NCI-H82 treated with DMSO at 0.1 percent for 48 hours (cell line): Measurements from ENCODE around the gene SPCS1.
"Not testable (repeated sequence)": the region's sequence is repeated elsewhere in the genome, so short reads cannot be mapped to it uniquely, and the experiment has no call there.

Experiments
- DNase-seq: peaks from one replicate; lab custom pipeline; 2025; ENCODE audit not compliant: unreplicated experiment; lab: John Stamatoyannopoulos, UW

Gene SPCS1

GRCh38 chr3:52705688-52706686, at the start of gene SPCS1, which contains the start of gene GLT8D1:
Gene SPCS1 (plus strand): TSS chr3:52706106. CDS start chr3:52706247, 141 bp downstream.
Gene GLT8D1 (minus strand): TSS chr3:52705791. CDS start chr3:52700460, 5,331 bp downstream.
- peak; percentile 36 for DNase-seq

DNA sequence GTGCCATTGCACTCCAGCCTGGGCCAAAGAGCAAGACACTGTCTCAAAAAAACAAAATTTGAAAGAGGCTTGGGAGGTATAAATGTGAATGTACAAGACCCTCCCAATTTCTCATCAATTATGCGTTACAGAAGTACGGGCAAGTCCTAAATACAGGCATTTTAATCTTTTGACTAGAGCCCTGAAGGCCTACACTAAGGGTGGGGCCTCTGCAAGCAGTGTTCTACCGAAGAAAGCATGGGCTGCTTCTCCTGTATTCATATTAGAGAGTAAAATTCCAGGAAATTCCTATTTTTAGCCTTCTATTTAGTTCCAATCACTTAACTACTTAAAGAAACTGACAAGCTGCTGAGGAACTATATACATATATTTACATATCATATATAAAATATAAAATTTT, 45.9 kb upstream of the SPCS1 start:
- DNase-seq = no peak

DNA sequence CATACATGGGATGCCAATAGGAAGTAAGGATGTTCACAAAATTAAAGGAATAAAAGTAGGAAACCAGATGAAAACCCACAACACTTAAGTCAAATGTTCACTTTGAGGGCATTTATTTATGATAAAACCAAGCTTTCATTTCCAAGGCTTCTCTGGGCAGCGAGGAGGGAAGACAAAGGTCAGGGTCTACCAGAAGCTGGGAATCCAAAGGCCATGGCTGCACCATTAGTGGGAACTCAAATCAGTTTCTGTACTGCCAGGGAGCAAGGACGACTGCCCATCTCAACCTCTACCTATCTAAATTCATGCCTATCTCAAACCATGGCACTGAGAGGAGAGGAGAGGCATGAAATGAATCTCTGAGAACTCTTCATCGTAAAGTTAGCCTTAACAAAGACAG, 42.8 kb upstream of the SPCS1 start:
- DNase-seq = no peak

- DNase-seq = no peak
Measured at GRCh38 chr3:52670621-52671521, 35.0 kb upstream of the SPCS1 start.

DNA sequence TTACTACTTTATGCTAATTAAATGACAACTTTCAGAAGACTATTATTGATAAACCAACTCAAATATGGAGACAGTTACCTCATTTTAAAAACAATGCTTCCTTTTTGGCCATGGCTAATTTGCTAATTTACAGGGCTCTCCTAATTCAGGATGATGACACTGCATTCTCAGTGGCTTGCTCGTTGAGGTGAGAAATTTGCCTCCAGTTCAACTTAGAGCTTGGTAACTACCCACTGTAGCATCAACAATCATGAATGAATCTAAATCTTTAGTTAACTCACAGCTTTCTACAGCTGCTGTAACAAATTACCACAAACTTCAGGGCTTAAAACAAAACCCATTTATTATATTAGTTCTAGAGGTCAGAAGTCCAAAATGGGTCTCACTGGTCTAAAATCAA, 34.2 kb upstream of the SPCS1 start:
- DNase-seq = no peak

- not testable (repeated sequence) for DNase-seq
Measured at GRCh38 chr3:52676201-52676600, 29.7 kb upstream of the SPCS1 start.

DNA sequence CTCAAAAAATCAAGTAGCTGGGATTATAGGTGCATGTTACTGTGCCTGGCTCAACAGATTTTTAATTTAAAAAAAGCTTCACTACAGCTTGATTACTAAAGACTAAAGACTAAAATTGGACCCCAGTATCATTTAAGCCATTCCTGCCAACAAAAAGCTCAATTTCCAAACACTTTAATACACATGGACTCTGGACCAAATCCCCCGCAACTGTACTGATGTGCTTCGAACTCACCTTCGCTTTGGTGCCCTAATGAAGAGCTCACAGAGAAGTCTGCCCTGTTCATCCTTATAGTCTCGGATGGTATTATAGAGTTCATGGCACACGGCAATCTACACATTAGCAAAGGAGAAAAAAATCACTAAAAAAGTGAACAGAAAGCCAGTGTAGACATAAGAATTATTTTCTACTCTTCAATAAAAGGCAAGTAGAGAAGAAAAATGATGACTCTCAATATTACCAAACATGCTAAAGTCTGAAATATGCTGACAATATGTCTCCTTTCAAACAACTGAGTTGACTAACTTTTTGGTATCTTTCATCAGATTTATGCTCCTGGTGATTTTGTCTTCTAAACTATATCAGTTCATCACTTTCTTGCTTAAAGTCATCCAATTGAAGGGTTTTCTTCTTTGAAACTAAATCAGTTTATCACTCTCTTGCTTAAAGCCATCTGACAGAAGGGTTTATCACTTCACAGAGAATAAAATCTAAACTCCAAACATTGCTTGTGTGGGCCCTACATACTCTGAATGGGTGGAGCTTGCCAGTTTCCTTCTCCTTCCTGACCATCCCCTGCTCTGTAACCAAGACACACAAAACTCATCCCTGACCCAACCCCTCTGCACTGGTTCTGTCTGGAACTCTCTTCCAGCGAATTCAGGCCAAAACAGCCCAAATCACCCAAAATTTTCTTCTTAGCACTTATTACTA, 27.4 kb upstream of the SPCS1 start:
- no peak for DNase-seq

DNA sequence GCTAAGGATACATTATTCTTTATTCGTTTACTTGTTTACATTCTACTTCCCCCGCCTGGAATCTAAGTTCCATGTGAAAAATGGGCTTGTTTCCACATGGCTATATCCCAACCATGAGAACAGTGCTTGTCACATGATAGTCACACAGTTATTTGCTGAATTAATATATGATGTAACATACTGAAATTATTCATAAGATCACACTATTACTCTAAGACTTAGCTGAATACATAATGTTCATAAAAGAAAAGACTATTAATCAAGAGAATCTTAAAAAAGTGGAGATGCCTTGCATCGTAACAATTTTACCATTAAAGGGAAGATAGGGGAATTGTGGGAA, 26.7 kb upstream of the SPCS1 start:
- no peak for DNase-seq

GRCh38 chr3:52679811-52680210, 26.1 kb upstream of the SPCS1 start:
- DNase-seq = no peak

DNA sequence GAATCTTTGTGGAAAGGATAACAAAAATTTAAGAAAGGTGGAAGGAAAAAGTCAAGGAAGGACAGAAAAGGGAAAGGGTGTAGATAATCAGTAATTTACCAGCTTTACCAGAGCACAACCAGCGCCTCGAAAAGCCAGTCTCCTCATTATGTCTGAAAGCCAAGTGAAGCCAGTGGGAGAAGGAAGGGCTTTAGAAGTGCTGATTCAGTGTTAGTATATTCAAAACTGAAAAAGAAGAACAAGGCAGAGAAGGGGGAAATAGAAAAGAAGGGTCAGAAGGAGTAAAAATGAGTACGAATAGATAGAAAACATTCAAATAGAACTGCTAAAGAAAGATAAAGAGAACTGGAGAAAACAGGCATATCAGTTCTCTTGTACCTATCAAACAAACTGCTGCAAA, 24.3 kb upstream of the SPCS1 start:
- DNase-seq = no peak

- no peak for DNase-seq
Measured at GRCh38 chr3:52682016-52682415, 23.9 kb upstream of the SPCS1 start.

DNA sequence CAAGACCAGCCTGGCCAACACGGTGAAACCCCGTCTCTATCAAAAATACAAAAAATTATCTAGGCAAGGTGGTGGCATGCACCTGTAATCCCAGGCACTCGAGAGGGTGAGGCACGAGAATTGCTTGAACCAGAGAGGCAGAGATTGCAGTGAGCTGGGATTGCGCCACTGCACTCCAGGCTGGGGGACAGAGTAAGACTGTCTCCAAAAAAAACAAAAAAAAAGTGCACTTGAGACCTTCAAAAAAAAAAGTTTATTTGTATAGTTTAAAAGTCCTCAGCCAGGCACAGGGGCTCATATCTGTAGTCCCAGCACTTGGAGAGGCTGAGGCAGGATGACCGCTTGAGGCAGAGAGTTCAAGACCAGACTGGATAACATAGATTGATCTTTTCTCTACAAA, 22.3 kb upstream of the SPCS1 start:
- no peak for DNase-seq

DNA sequence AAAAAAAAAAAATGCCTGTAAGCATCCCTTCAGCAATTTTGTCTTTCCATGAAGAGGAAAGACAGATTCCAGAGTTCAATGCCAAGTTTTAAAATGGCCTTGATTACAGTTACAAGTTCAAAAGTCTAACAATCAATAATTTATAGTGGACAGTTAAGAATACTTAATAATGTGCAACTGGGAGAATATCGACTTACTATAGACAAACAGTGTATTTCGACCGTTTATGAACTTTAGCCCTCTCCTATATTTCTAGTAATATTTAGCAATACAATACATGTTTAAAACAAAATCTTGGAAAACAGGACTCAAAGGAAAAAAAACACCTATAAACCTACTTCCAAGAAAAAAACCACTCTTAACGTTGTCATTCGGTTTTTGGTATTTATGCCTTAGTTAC, 21.7 kb upstream of the SPCS1 start:
- DNase-seq = no peak

- peak; percentile 50 for DNase-seq
Measured at GRCh38 chr3:52685285-52685708, 20.6 kb upstream of the SPCS1 start.

- peak; percentile 63 for DNase-seq
Measured at GRCh38 chr3:52685709-52686691, 19.9 kb upstream of the SPCS1 start, which contains the start of the genes GNL3 and PBRM1. Gene GNL3 (plus strand): TSS chr3:52686032. CDS start chr3:52686093, 61 bp downstream. Gene PBRM1 (minus strand): TSS chr3:52685913.

- no peak for DNase-seq
Measured at GRCh38 chr3:52688266-52688665, 17.6 kb upstream of the SPCS1 start.

DNA sequence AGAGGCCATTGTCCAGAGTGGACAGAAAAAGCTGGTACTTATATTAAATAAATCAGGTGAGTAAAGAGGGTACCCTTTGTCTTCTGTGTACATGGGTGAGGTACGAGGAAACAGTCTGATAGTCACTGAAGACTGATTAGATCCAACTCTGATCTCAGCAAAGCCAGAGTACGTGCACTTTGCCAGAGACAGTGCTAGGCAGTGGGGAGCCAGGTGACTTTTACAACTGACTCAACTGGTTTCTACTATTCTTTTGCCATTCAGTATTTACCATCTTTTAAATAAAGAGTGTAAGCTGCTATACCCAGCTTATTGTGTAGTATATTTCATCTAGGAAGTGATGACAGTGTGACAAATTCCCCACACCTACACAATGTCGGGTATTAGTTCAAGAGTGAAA, 16.8 kb upstream of the SPCS1 start:
- DNase-seq = no peak

- no peak for DNase-seq
Measured at GRCh38 chr3:52690560-52690959, 15.3 kb upstream of the SPCS1 start.

DNA sequence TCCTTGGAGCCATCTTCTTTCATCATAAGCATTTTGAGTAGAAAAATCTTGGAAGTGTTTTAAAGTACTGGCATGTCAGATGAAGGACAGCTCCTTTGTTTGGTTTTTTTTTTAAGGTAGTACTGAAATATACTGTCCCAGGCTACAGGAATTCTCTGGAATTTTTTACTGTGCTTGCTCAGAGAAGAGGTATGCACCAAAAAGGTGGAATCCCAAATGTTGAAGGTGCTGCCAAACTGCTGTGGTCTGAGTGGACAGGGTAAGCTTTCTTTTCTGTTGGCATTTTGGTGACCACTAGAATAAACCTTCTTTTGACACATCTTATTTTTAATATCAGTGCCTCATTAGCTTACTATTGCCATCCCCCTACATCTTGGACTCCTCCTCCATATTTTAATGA, 12.8 kb upstream of the SPCS1 start:
- no peak for DNase-seq
